ENCODE results near the gene ZNF496.

DNA sequence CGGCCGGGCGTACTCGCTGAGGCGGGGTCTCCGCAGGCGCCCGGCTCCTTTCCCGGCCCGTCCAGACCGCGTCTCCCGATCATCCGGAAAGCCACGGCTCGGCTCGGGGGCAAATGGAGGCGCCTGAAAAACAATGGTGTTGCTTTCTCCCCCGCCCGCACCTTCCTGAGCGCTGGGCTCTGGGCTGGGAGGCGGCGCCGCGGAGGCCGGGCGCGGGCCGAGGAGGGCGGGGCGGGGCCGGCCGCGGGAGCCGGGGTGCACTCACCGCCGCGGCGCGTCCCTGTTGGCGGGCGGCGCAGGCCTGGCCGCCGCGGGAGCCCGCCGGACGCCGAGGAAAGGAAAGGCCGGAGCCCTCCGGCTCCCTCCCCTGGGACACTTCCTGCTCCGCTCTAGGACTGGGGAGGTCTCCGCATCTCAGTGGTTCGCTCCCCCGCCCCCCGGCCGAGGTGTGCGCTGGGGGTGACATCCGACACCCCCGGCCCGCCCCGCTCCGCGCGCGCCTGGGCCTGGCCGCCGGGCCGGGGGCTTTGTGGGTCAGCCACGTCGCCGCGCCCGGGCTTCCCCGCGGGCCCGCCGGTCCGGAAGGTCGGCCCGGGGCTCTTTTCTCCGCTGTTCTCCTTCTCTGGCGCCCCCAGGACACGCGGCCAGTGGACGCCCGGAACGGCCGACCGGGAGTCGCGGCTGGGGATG is at the start of gene ZNF496:
- TF ChIP-seq, protein P1, sequence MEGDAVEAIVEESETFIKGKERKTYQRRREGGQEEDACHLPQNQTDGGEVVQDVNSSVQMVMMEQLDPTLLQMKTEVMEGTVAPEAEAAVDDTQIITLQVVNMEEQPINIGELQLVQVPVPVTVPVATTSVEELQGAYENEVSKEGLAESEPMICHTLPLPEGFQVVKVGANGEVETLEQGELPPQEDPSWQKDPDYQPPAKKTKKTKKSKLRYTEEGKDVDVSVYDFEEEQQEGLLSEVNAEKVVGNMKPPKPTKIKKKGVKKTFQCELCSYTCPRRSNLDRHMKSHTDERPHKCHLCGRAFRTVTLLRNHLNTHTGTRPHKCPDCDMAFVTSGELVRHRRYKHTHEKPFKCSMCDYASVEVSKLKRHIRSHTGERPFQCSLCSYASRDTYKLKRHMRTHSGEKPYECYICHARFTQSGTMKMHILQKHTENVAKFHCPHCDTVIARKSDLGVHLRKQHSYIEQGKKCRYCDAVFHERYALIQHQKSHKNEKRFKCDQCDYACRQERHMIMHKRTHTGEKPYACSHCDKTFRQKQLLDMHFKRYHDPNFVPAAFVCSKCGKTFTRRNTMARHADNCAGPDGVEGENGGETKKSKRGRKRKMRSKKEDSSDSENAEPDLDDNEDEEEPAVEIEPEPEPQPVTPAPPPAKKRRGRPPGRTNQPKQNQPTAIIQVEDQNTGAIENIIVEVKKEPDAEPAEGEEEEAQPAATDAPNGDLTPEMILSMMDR (IDR thresholded peaks at IDR 0.05; ENCODE audit: insufficient read depth, low read depth, low read length) = no peak
- no peak for TF ChIP-seq EZH2 (IDR thresholded peaks at IDR 0.05; ENCODE audit: insufficient read depth, low read length)
